ENCODE data around the gene PLA2G4D. TPM values are rescaled to one million over a fixed set of nuclear protein-coding genes. Genes with fewer than 3 reads are reported as not detected.

PLA2G4D gene
- polyA plus RNA-seq, 2 of the 4 experiments (the other 2 are of a cell fraction), result not detected

DNA sequence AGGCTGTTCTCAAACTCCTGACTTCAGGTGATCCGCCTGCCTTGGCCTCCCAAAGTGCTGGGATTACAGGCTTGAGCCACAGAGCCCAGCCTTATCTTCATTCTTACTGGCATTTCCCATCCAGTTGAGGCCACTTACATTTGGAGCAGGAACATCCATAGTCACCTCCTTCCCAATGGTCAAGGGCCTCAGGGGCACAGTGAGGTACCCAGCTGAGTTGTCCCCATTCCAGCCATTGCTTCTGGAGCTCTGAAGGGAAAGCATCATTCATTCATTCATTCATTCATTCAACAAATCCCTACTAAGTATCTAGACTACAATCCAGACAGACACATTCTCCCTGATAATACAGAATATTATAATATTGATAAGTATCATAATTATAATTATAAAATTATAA lies 12.2 kb downstream of the PLA2G4D start:
- ATAC-seq (no peak), FAIRE-seq (no peak), DNase-seq (ENCODE audit: low read depth in 1 of 2, low spot score in 1 of 2) (no peak)
- TF ChIP-seq, protein P1, sequence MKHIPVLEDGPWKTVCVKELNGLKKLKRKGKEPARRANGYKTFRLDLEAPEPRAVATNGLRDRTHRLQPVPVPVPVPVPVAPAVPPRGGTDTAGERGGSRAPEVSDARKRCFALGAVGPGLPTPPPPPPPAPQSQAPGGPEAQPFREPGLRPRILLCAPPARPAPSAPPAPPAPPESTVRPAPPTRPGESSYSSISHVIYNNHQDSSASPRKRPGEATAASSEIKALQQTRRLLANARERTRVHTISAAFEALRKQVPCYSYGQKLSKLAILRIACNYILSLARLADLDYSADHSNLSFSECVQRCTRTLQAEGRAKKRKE (CRISPR knock-in tag; IDR thresholded peaks at IDR 0.05; ENCODE audit: low read depth), result no peak
- TF ChIP-seq EP300 (IDR thresholded peaks at IDR 0.05) (no peak), ZFP36 (IDR thresholded peaks at IDR 0.05; ENCODE audit: borderline replicate concordance, partially characterized antibody) (no peak), SMC3 (IDR thresholded peaks at IDR 0.05) (no peak), RCOR1 (IDR thresholded peaks at IDR 0.05; ENCODE audit: low read depth, low read length) (no peak), HDAC2 (IDR thresholded peaks at IDR 0.05) (no peak), FOXS1 (CRISPR knock-in tag; IDR thresholded peaks at IDR 0.05) (no peak), ZSCAN20 (CRISPR knock-in tag; IDR thresholded peaks at IDR 0.05) (no peak), BHLHE40 (IDR thresholded peaks at IDR 0.05; ENCODE audit: low read depth, low read length) (no peak), ZNF302 (CRISPR knock-in tag; IDR thresholded peaks at IDR 0.05) (no peak), NFE2L2 (conservative IDR thresholded peaks at IDR 0.05; ENCODE audit: low read length) (no peak), SREBF2 (IDR thresholded peaks at IDR 0.05) (no peak), TP53 (CRISPR knock-in tag; IDR thresholded peaks at IDR 0.05) (no peak), HOXA7 (CRISPR knock-in tag; IDR thresholded peaks at IDR 0.05) (no peak), FOSB (CRISPR knock-in tag; IDR thresholded peaks at IDR 0.05) (no peak)
- CTCF ChIA-PET, result interaction anchor here (0.6 to 14.7 kb wide), 9 partner anchors 9 to 152 kb away, joined by 3 to 247 read pairs (median 4); no protein-coding TSS in a partner anchor
- Histone ChIP-seq H3K4me3 (no peak overlapping the region), H3K9me3 (no peaks in the 10 kb centered on the region), H3K4me1 (no peaks in the 10 kb centered on the region), H3K4me2 (no peak overlapping the region), H3K27ac (no peak overlapping the region)
- POLR2A ChIA-PET, result no interaction called here
- 43% methylated on average over 1 of the region's 1 CpG for WGBS (ENCODE audit: missing lambda C conversion rate)

DNA sequence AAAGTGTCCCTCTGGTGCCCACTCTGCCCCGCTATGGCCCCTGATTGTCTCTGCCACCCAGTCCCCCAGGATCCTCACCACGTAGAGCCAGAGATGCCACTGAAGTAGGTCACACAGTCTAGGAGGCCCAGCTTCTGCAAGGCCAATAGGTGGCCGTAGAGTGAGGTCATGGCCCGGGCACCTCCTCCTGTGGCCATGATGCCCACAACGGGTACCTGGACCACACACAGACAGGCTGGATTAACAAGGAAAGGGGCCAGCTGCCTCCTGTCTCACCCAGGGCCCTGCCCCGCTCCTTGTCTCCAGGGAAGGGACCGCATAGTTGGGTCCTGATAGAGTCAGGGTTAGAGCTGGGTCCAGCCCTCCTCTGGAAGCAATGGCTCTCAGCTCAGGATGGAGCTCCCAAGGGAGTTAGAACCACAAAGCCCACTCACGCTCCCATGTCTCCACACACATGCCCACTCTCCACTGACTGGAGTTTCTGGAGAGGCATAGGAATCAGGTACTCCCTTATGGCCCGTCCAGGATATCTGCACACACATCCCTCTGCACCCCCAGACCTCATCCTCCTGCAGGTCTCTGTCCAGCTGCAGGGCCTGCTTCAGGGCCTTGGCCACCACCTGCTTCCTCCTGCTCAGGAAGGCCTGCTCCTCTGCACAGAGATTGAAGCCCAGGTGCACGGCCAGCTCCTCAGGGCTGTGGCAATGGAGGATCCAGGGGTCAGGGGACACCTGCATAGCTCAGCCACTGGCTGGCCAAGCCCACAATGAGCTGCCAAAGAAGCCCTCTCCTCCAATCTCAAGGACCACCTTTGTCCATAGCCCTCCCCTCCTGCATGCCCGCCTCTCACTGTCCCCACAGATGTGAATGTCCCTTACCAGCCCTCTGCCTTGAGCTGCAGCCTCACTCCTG lies 13.2 kb downstream of the PLA2G4D start:
- Histone ChIP-seq H3K4me1 (no peaks in the 10 kb centered on the region), H3K4me2 (no peak overlapping the region), H3K4me3 (no peak overlapping the region), H3K9me3 (no peaks in the 10 kb centered on the region), H3K27ac (no peak overlapping the region)
- TF ChIP-seq RARB (CRISPR knock-in tag; IDR thresholded peaks at IDR 0.05) (no peak), CBX2 (IDR thresholded peaks at IDR 0.05; ENCODE audit: borderline replicate concordance, low read depth) (no peak), SREBF2 (IDR thresholded peaks at IDR 0.05) (no peak), HOXB5 (CRISPR knock-in tag; IDR thresholded peaks at IDR 0.05) (no peak), CBX8 (IDR thresholded peaks at IDR 0.05) (no peak), EP300 (IDR thresholded peaks at IDR 0.05) (no peak), KDM1A (IDR thresholded peaks at IDR 0.05; ENCODE audit: low read depth) (no peak), POLR2A (IDR thresholded peaks at IDR 0.05; ENCODE audit: low read length) (no peak), EHF (CRISPR knock-in tag; IDR thresholded peaks at IDR 0.05) (no peak), FOXS1 (CRISPR knock-in tag; IDR thresholded peaks at IDR 0.05) (no peak)
- TF ChIP-seq, protein P2, sequence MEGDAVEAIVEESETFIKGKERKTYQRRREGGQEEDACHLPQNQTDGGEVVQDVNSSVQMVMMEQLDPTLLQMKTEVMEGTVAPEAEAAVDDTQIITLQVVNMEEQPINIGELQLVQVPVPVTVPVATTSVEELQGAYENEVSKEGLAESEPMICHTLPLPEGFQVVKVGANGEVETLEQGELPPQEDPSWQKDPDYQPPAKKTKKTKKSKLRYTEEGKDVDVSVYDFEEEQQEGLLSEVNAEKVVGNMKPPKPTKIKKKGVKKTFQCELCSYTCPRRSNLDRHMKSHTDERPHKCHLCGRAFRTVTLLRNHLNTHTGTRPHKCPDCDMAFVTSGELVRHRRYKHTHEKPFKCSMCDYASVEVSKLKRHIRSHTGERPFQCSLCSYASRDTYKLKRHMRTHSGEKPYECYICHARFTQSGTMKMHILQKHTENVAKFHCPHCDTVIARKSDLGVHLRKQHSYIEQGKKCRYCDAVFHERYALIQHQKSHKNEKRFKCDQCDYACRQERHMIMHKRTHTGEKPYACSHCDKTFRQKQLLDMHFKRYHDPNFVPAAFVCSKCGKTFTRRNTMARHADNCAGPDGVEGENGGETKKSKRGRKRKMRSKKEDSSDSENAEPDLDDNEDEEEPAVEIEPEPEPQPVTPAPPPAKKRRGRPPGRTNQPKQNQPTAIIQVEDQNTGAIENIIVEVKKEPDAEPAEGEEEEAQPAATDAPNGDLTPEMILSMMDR (IDR thresholded peaks at IDR 0.05), result no peak
- TF ChIP-seq, protein P3, sequence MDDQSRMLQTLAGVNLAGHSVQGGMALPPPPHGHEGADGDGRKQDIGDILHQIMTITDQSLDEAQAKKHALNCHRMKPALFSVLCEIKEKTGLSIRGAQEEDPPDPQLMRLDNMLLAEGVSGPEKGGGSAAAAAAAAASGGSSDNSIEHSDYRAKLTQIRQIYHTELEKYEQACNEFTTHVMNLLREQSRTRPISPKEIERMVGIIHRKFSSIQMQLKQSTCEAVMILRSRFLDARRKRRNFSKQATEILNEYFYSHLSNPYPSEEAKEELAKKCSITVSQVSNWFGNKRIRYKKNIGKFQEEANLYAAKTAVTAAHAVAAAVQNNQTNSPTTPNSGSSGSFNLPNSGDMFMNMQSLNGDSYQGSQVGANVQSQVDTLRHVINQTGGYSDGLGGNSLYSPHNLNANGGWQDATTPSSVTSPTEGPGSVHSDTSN (IDR thresholded peaks at IDR 0.05), result no peak
- ATAC-seq (no peak), FAIRE-seq (no peak), DNase-seq (ENCODE audit: low read depth in 1 of 2, low spot score in 1 of 2) (no peak)
- POLR2A ChIA-PET, result no interaction called here
- 70% methylated on average over 7 of the region's 11 CpGs for whole genome bisulfite sequencing (ENCODE audit: missing lambda C conversion rate)
- CTCF ChIA-PET, result interaction anchor here (0.6 to 14.7 kb wide), 9 partner anchors 9 to 172 kb away, joined by 3 to 247 read pairs (median 4); partner anchors contain the start of gene PLA2G4F

Data from A549 (cell line).